Right atrium auricular region (tissue), 2 donors: ENCODE results near the gene TSC22D4. TPM values are rescaled to one million over a fixed set of nuclear protein-coding genes. Genes with fewer than 3 reads are reported as not detected.
"Not testable (repeated sequence)": the region's sequence is repeated elsewhere in the genome, so short reads cannot be mapped to it uniquely, and the experiment has no call there.

Source experiments
- DNase-seq: peaks from one replicate; pipeline ENCODE4 v3.0.0-alpha.2; 2019; ENCODE audit warnings: low spot score
- H3K27ac ChIP-seq, 2 donors: fragments of 200-600 bp; sonication (generic); 1 replicate in 1 of 2; 2 replicates in 1 of 2; pipeline ENCODE4 v1.5.1; 2016 to 2019
- H3K27me3 ChIP-seq, 2 donors: fragments of 200-600 bp; sonication (generic); one replicate each; pipeline versions ENCODE4 v1.5.1 to v1.6.0; 2017 to 2019
- H3K36me3 ChIP-seq: fragments of 200-600 bp; sonication (generic); one replicate; pipeline ENCODE4 v1.5.1; 2016
- H3K4me1 ChIP-seq, 2 donors: fragments of 200-600 bp; sonication (generic); one replicate each; pipeline versions ENCODE4 v1.5.1 to v1.6.0; 2017 to 2019
- H3K4me3 ChIP-seq, 2 donors: fragments of 200-600 bp; sonication (generic); 1 replicate in 1 of 2; 2 replicates in 1 of 2; pipeline ENCODE4 v1.5.1; 2017 to 2019; ENCODE audit warnings: mild to moderate bottlenecking in 1 of 2, moderate library complexity in 1 of 2
- H3K9me3 ChIP-seq, 2 donors: fragments of 200-600 bp; sonication (generic); one replicate each; pipeline ENCODE4 v1.5.1; 2019
- total RNA-seq, 2 donors: library from RNA; depleted of rRNA; stranded (reverse); fragments of >200 nt; gene quantifications; one replicate each; pipeline ENCODE4 v1.1.0, GENCODE V29; 2016
- TF ChIP-seq, protein P1 (sequence below), 2 donors: fragments of 200-600 bp; sonication (generic); IDR thresholded peaks; one replicate each; pipeline ENCODE4 v1.5.1; 2019; ENCODE audit warnings: antibody characterized with exemption in 2 of 2

TSC22D4 gene
- total RNA-seq, 2 donors from 2014 or later: 26.2 to 34.6 TPM

DNA sequence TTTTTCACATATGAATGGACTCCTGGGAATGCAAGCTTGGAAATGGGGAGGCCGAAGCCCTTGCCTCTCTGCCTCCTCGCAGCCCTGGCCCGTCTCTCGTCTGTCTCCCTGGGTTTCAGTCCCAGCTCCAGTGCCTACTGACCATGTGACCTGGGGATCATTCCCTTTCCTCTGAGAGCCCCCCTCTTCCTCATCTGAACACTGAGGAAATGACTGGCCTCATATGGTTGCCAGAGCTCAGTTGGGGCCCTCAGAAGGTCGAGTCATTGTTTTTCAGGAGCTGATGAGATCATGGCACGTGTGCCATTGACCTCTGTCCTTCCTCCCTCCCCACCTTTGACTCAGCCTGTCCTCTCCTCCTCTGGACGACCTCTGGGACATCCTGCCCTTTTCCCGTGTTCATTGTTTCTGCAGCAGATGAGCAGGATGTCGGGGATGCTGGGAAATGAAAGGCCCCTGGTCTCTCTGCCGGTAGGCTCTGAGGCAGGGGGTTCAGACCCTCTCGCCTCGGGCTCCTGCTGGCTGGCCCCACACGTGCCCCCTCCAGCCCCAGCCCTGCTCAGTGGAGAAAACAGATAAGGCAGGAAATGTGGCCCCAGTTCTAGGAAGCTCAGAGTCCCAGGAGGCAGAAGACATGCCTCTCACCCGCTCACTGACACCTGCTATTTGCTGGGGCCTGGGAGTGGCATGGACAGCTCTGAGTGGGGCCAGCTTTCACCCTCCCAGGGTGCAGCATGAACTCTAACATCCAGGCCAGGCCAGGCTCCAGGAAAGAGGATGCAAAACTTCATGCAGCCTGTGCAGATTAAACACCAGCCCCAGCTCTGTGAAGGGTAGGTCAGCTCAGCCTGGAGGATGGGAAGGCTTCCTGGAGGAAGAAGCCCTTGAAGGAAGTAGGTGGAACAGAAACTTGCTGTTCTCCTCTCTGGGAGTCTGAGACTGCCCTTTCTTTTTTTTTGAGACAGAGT, 34.4 kb downstream of the TSC22D4 start:
- peaks cover 0 to 22% of the 10 kb centered on the region in 2 donors for H3K4me1 ChIP-seq
- TF ChIP-seq, protein P1, sequence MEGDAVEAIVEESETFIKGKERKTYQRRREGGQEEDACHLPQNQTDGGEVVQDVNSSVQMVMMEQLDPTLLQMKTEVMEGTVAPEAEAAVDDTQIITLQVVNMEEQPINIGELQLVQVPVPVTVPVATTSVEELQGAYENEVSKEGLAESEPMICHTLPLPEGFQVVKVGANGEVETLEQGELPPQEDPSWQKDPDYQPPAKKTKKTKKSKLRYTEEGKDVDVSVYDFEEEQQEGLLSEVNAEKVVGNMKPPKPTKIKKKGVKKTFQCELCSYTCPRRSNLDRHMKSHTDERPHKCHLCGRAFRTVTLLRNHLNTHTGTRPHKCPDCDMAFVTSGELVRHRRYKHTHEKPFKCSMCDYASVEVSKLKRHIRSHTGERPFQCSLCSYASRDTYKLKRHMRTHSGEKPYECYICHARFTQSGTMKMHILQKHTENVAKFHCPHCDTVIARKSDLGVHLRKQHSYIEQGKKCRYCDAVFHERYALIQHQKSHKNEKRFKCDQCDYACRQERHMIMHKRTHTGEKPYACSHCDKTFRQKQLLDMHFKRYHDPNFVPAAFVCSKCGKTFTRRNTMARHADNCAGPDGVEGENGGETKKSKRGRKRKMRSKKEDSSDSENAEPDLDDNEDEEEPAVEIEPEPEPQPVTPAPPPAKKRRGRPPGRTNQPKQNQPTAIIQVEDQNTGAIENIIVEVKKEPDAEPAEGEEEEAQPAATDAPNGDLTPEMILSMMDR (IDR thresholded peaks at IDR 0.05): no peak
- DNase-seq: peak; percentile 75
- no peaks in the 10 kb centered on the region for H3K36me3 ChIP-seq
- H3K4me3 ChIP-seq: no peak overlapping the region
- no peaks in the 10 kb centered on the region for H3K27me3 ChIP-seq
- H3K9me3 ChIP-seq: no peaks in the 10 kb centered on the region
- H3K27ac ChIP-seq: peak overlapping the region; percentile 62 to 66

DNA sequence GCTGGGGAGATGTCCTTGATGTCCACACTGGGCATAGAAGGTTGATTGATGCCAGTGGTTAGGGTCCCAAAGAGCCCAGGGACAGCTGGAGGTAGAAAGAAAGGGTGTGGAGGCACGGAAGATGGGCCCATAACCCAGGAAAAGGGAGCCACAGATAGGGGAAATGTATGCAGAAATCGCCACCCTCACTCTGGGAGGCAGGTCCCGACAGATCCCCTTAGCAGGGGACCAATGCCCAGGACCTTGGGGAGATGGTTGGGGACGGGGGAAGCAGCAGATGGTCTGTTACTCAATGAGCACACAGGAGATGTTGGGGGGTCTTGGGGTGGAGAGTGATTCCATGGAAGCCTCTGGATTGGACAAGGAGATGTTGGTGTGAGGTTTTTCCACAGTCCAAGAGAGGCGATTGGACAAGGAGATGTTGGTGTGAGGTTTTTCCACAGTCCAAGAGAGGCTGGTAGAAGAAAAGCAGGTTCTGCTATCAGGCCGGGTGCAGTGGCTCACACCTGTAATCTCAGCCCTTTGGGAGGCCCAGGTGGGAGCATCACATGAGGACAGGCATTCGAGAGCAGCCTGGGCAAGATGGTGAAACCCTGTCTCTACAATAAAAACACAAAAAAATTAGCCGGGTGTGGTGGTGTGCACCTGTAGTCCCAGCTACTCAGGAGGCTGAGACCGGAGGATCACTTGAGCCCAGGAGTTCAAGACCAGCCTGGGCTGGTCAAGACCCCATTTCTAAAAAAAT, 35.7 kb downstream of the TSC22D4 start:
- H3K27me3 ChIP-seq: no peaks in the 10 kb centered on the region
- DNase-seq: no peak
- TF ChIP-seq, protein P1 (IDR thresholded peaks at IDR 0.05): no peak
- H3K9me3 ChIP-seq: no peaks in the 10 kb centered on the region
- peak overlapping the region in 1 of 2 donors; percentile 62 for H3K27ac ChIP-seq
- H3K4me1 ChIP-seq: peaks cover 0 to 22% of the 10 kb centered on the region in 2 donors
- no peaks in the 10 kb centered on the region for H3K36me3 ChIP-seq
- no peak overlapping the region for H3K4me3 ChIP-seq

DNA sequence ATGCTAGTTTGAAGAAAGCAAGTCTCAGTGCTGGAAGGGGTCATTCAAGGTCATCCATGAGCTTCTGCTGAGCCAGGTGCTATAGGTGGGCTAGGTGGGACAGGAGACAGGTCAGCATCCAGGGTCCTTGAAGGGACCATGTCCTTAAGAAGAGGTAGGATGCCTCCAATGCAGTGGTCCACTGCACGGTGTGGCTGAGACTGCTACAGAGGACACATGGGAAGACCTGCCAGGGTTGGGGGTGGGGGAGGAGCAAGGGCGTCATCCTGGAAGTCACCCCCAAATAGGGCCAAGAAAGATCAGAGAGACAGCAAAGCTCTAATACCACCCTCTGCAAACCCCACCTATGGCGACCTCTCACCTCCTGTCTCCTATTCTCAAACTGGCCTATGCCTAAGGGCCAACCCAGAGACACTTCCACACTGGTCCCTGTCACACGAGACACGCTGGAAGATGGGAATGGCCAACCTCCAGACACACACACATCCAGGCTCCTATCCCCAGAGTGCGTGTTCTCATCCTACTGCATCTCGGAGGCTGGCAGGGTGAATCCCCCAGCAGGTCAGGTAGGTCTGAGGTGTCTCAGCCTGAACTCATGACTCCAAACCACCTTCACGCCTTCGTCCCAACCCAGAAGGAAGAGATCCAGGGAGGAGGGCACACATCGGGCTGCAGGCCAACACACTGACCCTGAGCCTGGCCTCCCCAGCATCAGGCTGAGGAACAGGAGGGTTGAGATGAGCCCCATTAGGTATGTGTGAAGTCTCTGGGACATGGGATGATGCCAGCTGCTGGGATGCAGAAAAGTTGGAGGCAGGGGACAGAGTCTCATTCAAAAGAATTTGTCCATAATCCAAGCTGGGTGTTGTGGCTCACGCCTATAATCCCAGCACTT, 37.1 kb downstream of the TSC22D4 start:
- no peaks in the 10 kb centered on the region for H3K9me3 ChIP-seq
- H3K4me1 ChIP-seq: peaks cover 0 to 22% of the 10 kb centered on the region in 2 donors
- no peaks in the 10 kb centered on the region for H3K27me3 ChIP-seq
- H3K36me3 ChIP-seq: no peaks in the 10 kb centered on the region
- TF ChIP-seq, protein P1 (IDR thresholded peaks at IDR 0.05): no peak
- H3K27ac ChIP-seq: no peak overlapping the region
- no peak for DNase-seq
- H3K4me3 ChIP-seq: no peak overlapping the region

DNA sequence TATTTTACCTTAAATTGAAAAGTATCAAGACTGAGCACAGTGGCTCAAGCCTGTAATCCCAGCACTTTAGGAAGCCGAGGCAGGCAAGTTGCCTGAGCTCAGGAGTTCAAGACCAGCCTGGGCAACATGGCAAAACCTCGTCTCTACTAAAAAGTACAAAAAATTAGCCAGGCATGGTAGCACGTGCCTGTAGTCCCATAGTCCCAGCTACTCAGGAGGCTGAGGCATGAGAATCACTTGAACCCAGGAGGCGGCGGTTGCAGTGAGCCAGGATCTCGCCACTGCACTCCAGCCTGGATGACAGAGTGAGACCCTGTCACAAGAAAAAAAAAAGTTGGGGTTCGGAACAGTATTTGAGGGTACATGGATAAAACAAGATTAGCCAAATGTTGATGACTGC, 39.8 kb downstream of the TSC22D4 start:
- not testable (repeated sequence) for H3K4me3 ChIP-seq, H3K27me3 ChIP-seq, H3K36me3 ChIP-seq, DNase-seq, H3K27ac ChIP-seq, H3K9me3 ChIP-seq
- peaks cover 0 to 24% of the 10 kb centered on the region in 2 donors for H3K4me1 ChIP-seq

DNA sequence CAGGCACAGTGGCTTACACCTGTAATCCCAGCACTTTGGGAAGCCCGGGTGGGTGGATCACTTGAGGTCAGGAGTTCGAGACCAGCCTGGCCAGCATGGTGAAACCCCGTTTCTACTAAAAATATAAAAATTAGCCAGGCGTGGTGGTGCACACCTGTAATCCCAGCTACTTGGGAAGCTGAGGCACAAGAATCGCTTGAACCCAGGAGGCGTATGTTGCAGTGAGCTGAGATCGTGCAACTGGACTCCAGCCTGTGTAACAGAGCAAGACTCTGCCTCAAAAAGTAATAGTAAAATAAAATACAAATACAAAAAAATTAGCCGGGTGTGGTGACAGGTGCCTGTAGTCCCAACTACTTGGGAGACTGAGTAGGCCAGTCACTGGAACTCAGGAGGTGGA, 40.3 kb downstream of the TSC22D4 start:
- H3K9me3 ChIP-seq, H3K4me3 ChIP-seq, DNase-seq, H3K27ac ChIP-seq, H3K27me3 ChIP-seq: not testable (repeated sequence)
- peaks cover 11% of the 10 kb centered on the region for H3K36me3 ChIP-seq
- H3K4me1 ChIP-seq: peaks cover 0 to 18% of the 10 kb centered on the region in 2 donors

DNA sequence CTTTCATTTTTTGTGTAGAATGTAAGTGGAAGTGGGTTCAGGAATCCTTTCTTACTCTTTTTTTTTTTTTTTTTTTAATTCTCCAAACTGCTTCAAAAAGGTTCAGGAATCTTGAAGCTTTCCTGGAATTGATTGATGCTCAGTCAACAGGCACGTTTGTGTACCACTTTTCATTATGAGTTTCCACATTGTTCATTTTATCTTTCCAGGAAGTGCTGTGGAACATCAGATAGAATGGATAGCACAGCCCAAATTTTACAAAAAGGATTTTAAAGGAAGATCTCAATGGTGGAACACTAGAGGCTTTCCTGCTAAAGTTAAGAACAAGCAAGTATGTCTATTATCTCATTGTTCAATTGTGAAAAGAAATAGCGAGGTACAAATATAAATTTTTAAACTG, 40.8 kb downstream of the TSC22D4 start:
- Histone ChIP-seq H3K36me3 (peaks cover 17% of the 10 kb centered on the region), H3K9me3 (no peaks in the 10 kb centered on the region), H3K4me1 (peaks cover 0 to 14% of the 10 kb centered on the region in 2 donors), H3K27me3 (no peaks in the 10 kb centered on the region), H3K27ac (no peak overlapping the region), H3K4me3 (no peak overlapping the region)
- DNase-seq: no peak
- TF ChIP-seq, protein P1 (IDR thresholded peaks at IDR 0.05): no peak
